Muscle of leg (tissue), 11 donors: ENCODE results near the gene UNC13B. TPM values are rescaled to one million over a fixed set of nuclear protein-coding genes. Genes with fewer than 3 reads are reported as not detected.

Source experiments
- DNase-seq: peaks from one replicate; pipeline ENCODE4 v3.0.0; 2013
- H3K27ac ChIP-seq: one replicate; pipeline ENCODE4 v1.5.1; 2013; ENCODE audit warnings: mild to moderate bottlenecking, low read length, control low read depth
- H3K27me3 ChIP-seq: one replicate; pipeline ENCODE4 v1.6.1; 2013; ENCODE audit warnings: low read length; ENCODE audit not compliant: control insufficient read depth, insufficient read depth
- H3K36me3 ChIP-seq: one replicate; pipeline ENCODE4 v1.6.1; 2013; ENCODE audit warnings: low read length; ENCODE audit not compliant: control insufficient read depth, insufficient read depth
- H3K4me1 ChIP-seq: one replicate; pipeline ENCODE4 v1.6.1; 2013; ENCODE audit warnings: low read length; ENCODE audit not compliant: control insufficient read depth, insufficient read depth
- H3K4me3 ChIP-seq: one replicate; pipeline ENCODE4 v1.5.1; 2013; ENCODE audit warnings: low read length, control low read depth
- H3K9me3 ChIP-seq: replicated peaks from 2 replicates; pipeline ENCODE4 v1.6.1; 2013; ENCODE audit warnings: low read depth, low read length; ENCODE audit not compliant: control insufficient read depth
- WGBS: methylation state at CpG from one replicate; pipeline ENCODE4 v1.1.5; 2013; ENCODE audit warnings: missing lambda C conversion rate; ENCODE audit not compliant: insufficient coverage; 5-methylcytosine and 5-hydroxymethylcytosine counted together
- polyA plus RNA-seq, 8 donors: library from polyadenylated mRNA; unstranded; fragments of 120-200 nt; gene quantifications; one replicate each; pipeline versions ENCODE4 v1.2.1 to v1.2.3, GENCODE V29; 2013; ENCODE audit warnings: inconsistent platforms in 1 of 8, low replicate concordance in 1 of 8; ENCODE audit not compliant: insufficient read length in 8 of 8, insufficient read depth in 1 of 8
- total RNA-seq: library from RNA; stranded (reverse); fragments of 120-200 nt; gene quantifications from one replicate; pipeline ENCODE4 v1.2.4, GENCODE V29; 2013

UNC13B gene
- total and polyA plus RNA-seq, 9 donors: 12.0 to 23.5 (median 15.5) TPM

- Histone ChIP-seq H3K36me3 (no peaks in the 10 kb centered on the region), H3K4me3 (no peak overlapping the region), H3K4me1 (no peaks in the 10 kb centered on the region), H3K27me3 (no peaks in the 10 kb centered on the region), H3K27ac (no peak overlapping the region), H3K9me3 (no peaks in the 10 kb centered on the region)
- DNase-seq: no peak
- WGBS: 88% methylated on average over 1 of the region's 1 CpG
Measured at GRCh38 chr9:35288778-35289177, 127.0 kb downstream of the UNC13B start.

GRCh38 chr9:35293376-35293964 is 131.7 kb downstream of the UNC13B start:
- no peaks in the 10 kb centered on the region for H3K4me1 ChIP-seq
- H3K27ac ChIP-seq: no peak overlapping the region
- H3K4me3 ChIP-seq: no peak overlapping the region
- 15% methylated on average over 2 of the region's 2 CpGs for WGBS
- H3K27me3 ChIP-seq: no peaks in the 10 kb centered on the region
- H3K36me3 ChIP-seq: no peaks in the 10 kb centered on the region
- no peak for DNase-seq
- no peaks in the 10 kb centered on the region for H3K9me3 ChIP-seq

GRCh38 chr9:35294066-35294465 is 132.3 kb downstream of the UNC13B start:
- no peak overlapping the region for H3K27ac ChIP-seq
- 80% methylated on average over 3 of the region's 6 CpGs for WGBS
- no peaks in the 10 kb centered on the region for H3K9me3 ChIP-seq
- DNase-seq: no peak
- H3K4me1 ChIP-seq: no peaks in the 10 kb centered on the region
- no peaks in the 10 kb centered on the region for H3K36me3 ChIP-seq
- H3K4me3 ChIP-seq: no peak overlapping the region
- no peaks in the 10 kb centered on the region for H3K27me3 ChIP-seq

- Histone ChIP-seq H3K4me1 (no peaks in the 10 kb centered on the region), H3K27ac (no peak overlapping the region), H3K9me3 (no peaks in the 10 kb centered on the region), H3K4me3 (no peak overlapping the region), H3K27me3 (no peaks in the 10 kb centered on the region), H3K36me3 (no peaks in the 10 kb centered on the region)
- DNase-seq: no peak
- 100% methylated on average over 1 of the region's 6 CpGs for WGBS
Measured at GRCh38 chr9:35294556-35294955, 132.7 kb downstream of the UNC13B start.

GRCh38 chr9:35295369-35296036 is 133.7 kb downstream of the UNC13B start:
- Histone ChIP-seq H3K27ac (no peak overlapping the region), H3K4me3 (no peak overlapping the region), H3K27me3 (no peaks in the 10 kb centered on the region), H3K9me3 (no peaks in the 10 kb centered on the region), H3K36me3 (no peaks in the 10 kb centered on the region), H3K4me1 (no peaks in the 10 kb centered on the region)
- DNase-seq: no peak
- WGBS: 86% methylated on average over 9 of the region's 13 CpGs

GRCh38 chr9:35303567-35303966 is 141.8 kb downstream of the UNC13B start:
- Histone ChIP-seq H3K4me1 (no peaks in the 10 kb centered on the region), H3K4me3 (no peak overlapping the region), H3K9me3 (no peaks in the 10 kb centered on the region), H3K36me3 (no peaks in the 10 kb centered on the region), H3K27ac (no peak overlapping the region), H3K27me3 (no peaks in the 10 kb centered on the region)
- no CpG with 5 or more reads among the region's 1 CpG for WGBS
- no peak for DNase-seq

- Histone ChIP-seq H3K9me3 (no peaks in the 10 kb centered on the region), H3K27me3 (no peaks in the 10 kb centered on the region), H3K4me3 (no peak overlapping the region), H3K4me1 (no peaks in the 10 kb centered on the region), H3K36me3 (peaks cover 4% of the 10 kb centered on the region), H3K27ac (no peak overlapping the region)
- no CpG with 5 or more reads among the region's 1 CpG for WGBS
- DNase-seq: no peak
Measured at GRCh38 chr9:35306283-35306682, 144.5 kb downstream of the UNC13B start.

- no peak for DNase-seq
- no peaks in the 10 kb centered on the region for H3K9me3 ChIP-seq
- H3K27me3 ChIP-seq: no peaks in the 10 kb centered on the region
- no peak overlapping the region for H3K27ac ChIP-seq
- WGBS: no CpG with 5 or more reads among the region's 2 CpGs
- no peak overlapping the region for H3K4me3 ChIP-seq
- H3K4me1 ChIP-seq: peaks cover 5% of the 10 kb centered on the region
- H3K36me3 ChIP-seq: peaks cover 4% of the 10 kb centered on the region
Measured at GRCh38 chr9:35308316-35308715, 146.5 kb downstream of the UNC13B start.

- Histone ChIP-seq H3K36me3 (peaks cover 4% of the 10 kb centered on the region), H3K27ac (no peak overlapping the region), H3K27me3 (no peaks in the 10 kb centered on the region), H3K4me3 (no peak overlapping the region), H3K9me3 (no peaks in the 10 kb centered on the region), H3K4me1 (peaks cover 5% of the 10 kb centered on the region)
- DNase-seq: peak; percentile 17
- WGBS: no CpG with 5 or more reads among the region's 5 CpGs
Measured at GRCh38 chr9:35311891-35312639, 150.3 kb downstream of the UNC13B start.

- no peaks in the 10 kb centered on the region for H3K27me3 ChIP-seq
- WGBS: 86% methylated on average over 1 of the region's 4 CpGs
- no peaks in the 10 kb centered on the region for H3K9me3 ChIP-seq
- no peak overlapping the region for H3K4me3 ChIP-seq
- no peak overlapping the region for H3K27ac ChIP-seq
- DNase-seq: no peak
- H3K4me1 ChIP-seq: peaks cover 5% of the 10 kb centered on the region
- H3K36me3 ChIP-seq: peaks cover 4% of the 10 kb centered on the region
Measured at GRCh38 chr9:35313460-35313859, 151.7 kb downstream of the UNC13B start.
